NCI-H1417 treated with DMSO at 0.1 percent for 48 hours (cell line): ENCODE data around the gene C18orf63.
A peak's percentile ranks its signal among the peaks of the same experiment; 100 is the strongest.
"Not testable (repeated sequence)": the region's sequence is repeated elsewhere in the genome, so short reads cannot be mapped to it uniquely, and the experiment has no call there.

ENCODE experiments used
- DNase-seq: peaks from one replicate; lab custom pipeline; 2025; lab: John Stamatoyannopoulos, UW

C18orf63 gene

GRCh38 chr18:74315464-74316256, at the start of gene C18orf63:
Gene C18orf63 (plus strand): TSS chr18:74315839. CDS start chr18:74317866, 2,027 bp downstream.
- DNase-seq, result no peak

- DNase-seq, result no peak
These were observed 49.5 kb upstream of the C18orf63 start for GRCh38 chr18:74266161-74266560.

GRCh38 chr18:74268175-74268574, 47.5 kb upstream of the C18orf63 start:
- DNase-seq, result no peak

- no peak for DNase-seq
These were observed 46.6 kb upstream of the C18orf63 start for GRCh38 chr18:74268933-74269620.

- DNase-seq, result no peak
These were observed 44.0 kb upstream of the C18orf63 start for GRCh38 chr18:74271635-74272034.

GRCh38 chr18:74273394-74273793, 42.2 kb upstream of the C18orf63 start:
- peak; percentile 19 for DNase-seq

- no peak for DNase-seq
These were observed 40.9 kb upstream of the C18orf63 start for GRCh38 chr18:74274700-74275099.

GRCh38 chr18:74275736-74276135, 39.9 kb upstream of the C18orf63 start:
- no peak for DNase-seq

GRCh38 chr18:74276609-74277008, 39.0 kb upstream of the C18orf63 start:
- DNase-seq, result no peak

- DNase-seq, result no peak
These were observed 38.3 kb upstream of the C18orf63 start for GRCh38 chr18:74277296-74277695.

- DNase-seq, result no peak
These were observed 37.6 kb upstream of the C18orf63 start for GRCh38 chr18:74278058-74278457.

GRCh38 chr18:74278983-74279382, 36.7 kb upstream of the C18orf63 start:
- DNase-seq, result no peak

GRCh38 chr18:74281011-74281979, 34.3 kb upstream of the C18orf63 start:
- no peak for DNase-seq

GRCh38 chr18:74281980-74282754, 33.5 kb upstream of the C18orf63 start:
- DNase-seq, result no peak

GRCh38 chr18:74282755-74283554, 32.7 kb upstream of the C18orf63 start:
- no peak for DNase-seq

GRCh38 chr18:74283646-74284045, 32.0 kb upstream of the C18orf63 start:
- no peak for DNase-seq

GRCh38 chr18:74284191-74284979, 31.3 kb upstream of the C18orf63 start:
- DNase-seq, result peak; percentile 55

- no peak for DNase-seq
These were observed 30.7 kb upstream of the C18orf63 start for GRCh38 chr18:74284980-74285355.

- DNase-seq, result not testable (repeated sequence)
These were observed 30.1 kb upstream of the C18orf63 start for GRCh38 chr18:74285583-74285982.
